Chondrocyte (in vitro differentiated cells): ENCODE results near the gene KLF5. TPM values are rescaled to one million over a fixed set of nuclear protein-coding genes. Genes with fewer than 3 reads are reported as not detected.

Experiments
- DNase-seq: peaks from one replicate; pipeline ENCODE4 v3.0.0; 2021; ENCODE audit warnings: mixed read lengths, low spot score
- H3K27ac Mint-ChIP-seq: one replicate; pipeline ENCODE4 v1.8.0; 2021; ENCODE audit warnings: mild to moderate bottlenecking, moderate library complexity, mixed read lengths; ENCODE audit not compliant: unreplicated experiment
- H3K27me3 Mint-ChIP-seq: 2 replicates; pipeline ENCODE4 v1.8.0; 2021; ENCODE audit warnings: low read depth, mixed read lengths
- H3K36me3 Mint-ChIP-seq: 2 replicates; pipeline ENCODE4 v1.8.0; 2021; ENCODE audit warnings: low read depth, mixed read lengths
- H3K4me1 Mint-ChIP-seq: 2 replicates; pipeline ENCODE4 v1.8.0; 2021; ENCODE audit warnings: low read depth, mild to moderate bottlenecking, mixed read lengths
- H3K4me3 Mint-ChIP-seq: one replicate; pipeline ENCODE4 v1.8.0; 2021; ENCODE audit warnings: mild to moderate bottlenecking, moderate library complexity, mixed read lengths; ENCODE audit not compliant: unreplicated experiment
- H3K9me3 Mint-ChIP-seq: 2 replicates; pipeline ENCODE4 v1.8.0; 2021; ENCODE audit warnings: low read depth, mixed read lengths
- CTCF ChIP-seq: fragments of 200-600 bp; sonication (generic); IDR thresholded peaks from 2 replicates; pipeline ENCODE4 v1.5.0; 2021; ENCODE audit warnings: antibody characterized with exemption, mild to moderate bottlenecking, moderate library complexity
- total RNA-seq: library from RNA; stranded (reverse); gene quantifications from 3 replicates; pipeline ENCODE4 v1.2.1, GENCODE V29; 2021

Gene KLF5
- total RNA-seq, 1 donor from 2014 or later = 7.9 TPM

DNA sequence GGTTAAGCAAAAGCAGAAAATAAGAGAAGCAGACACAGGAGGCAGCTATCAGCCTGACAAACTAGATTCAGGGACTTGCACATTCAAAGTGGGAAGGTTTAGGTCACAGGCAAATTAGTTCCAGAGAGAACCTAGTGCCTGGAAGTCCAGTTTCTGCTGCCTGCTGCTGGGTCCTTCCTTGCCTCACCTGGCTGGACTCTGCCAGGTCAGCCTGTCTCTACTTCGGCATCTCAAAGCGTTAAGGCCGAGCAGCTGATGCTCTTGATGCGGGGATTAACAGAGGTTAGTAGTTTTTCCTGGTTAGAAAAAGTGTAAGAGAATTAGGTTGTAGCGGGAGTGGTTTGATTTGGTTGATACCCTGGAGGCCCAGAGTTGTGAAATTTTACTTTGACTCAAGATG, 52.0 kb downstream of the KLF5 start:
- H3K27ac Mint-ChIP-seq = no peak overlapping the region
- DNase-seq = no peak
- H3K4me3 Mint-ChIP-seq = no peak overlapping the region
- H3K9me3 Mint-ChIP-seq = no peaks in the 10 kb centered on the region
- H3K36me3 Mint-ChIP-seq = no peaks in the 10 kb centered on the region
- TF ChIP-seq CTCF = no peak
- H3K4me1 Mint-ChIP-seq = peaks cover 12% of the 10 kb centered on the region
- H3K27me3 Mint-ChIP-seq = no peaks in the 10 kb centered on the region

DNA sequence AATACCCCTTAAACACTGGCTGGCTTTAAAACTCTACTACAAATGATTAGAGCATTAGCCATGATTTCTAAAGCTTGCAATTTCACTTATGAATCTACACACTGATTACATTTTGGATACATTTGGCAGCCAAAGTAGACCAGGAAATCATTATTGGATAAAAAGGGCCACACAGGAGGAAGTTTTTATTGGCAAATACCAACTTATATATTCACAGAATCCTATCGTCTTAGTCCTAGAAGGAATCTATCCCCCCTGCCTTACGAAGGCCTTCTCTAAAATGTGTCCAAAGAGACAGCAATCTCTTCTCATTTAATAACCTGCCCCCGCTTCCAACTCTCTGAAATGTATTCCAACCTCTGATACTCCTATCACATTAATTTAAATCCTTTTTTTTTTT, 52.5 kb downstream of the KLF5 start:
- Mint-ChIP-seq H3K36me3 (no peaks in the 10 kb centered on the region), H3K9me3 (no peaks in the 10 kb centered on the region), H3K4me3 (no peak overlapping the region), H3K27ac (no peak overlapping the region), H3K27me3 (no peaks in the 10 kb centered on the region), H3K4me1 (peaks cover 12% of the 10 kb centered on the region)
- no peak for DNase-seq
- no peak for TF ChIP-seq CTCF

DNA sequence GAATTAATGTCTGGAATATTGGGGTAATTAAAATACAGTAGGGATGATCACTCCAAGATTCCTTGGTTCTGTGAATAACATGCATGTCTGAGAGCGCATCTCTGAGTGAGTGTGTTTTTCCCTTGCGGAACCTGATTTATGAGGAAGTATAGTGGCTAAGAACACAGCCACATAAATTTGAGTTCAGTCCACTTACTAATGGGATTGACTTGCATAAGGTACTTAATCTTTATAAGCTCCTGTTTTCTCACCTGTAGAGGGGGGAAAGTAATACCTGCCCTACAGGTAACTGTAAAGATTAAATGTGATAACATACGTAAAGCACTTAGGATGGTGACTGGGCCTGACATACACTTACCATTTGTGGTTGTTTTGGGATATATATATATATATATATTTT, 60.8 kb downstream of the KLF5 start:
- Mint-ChIP-seq H3K27ac (no peak overlapping the region), H3K27me3 (no peaks in the 10 kb centered on the region), H3K9me3 (no peaks in the 10 kb centered on the region), H3K4me3 (no peak overlapping the region), H3K4me1 (no peaks in the 10 kb centered on the region), H3K36me3 (no peaks in the 10 kb centered on the region)
- no peak for TF ChIP-seq CTCF
- DNase-seq = no peak
